Endodermal cell (in vitro differentiated cells): ENCODE measurements around the gene PCSK9. TPM values are rescaled to one million over a fixed set of nuclear protein-coding genes. Genes with fewer than 3 reads are reported as not detected.

Experiments used
- DNase-seq: peaks from one replicate; pipeline ENCODE4 v3.0.0-alpha.2; 2017
- H3K27ac ChIP-seq: 2 replicates; pipeline ENCODE4 v1.5.1; 2013; ENCODE audit warnings: mild to moderate bottlenecking, low read depth, low read length, moderate library complexity
- H3K27me3 ChIP-seq: 2 replicates; pipeline ENCODE4 v1.6.1; 2013; ENCODE audit warnings: mild to moderate bottlenecking, low read length, moderate library complexity; ENCODE audit not compliant: insufficient read depth, control insufficient read depth, poor library complexity, severe bottlenecking
- H3K36me3 ChIP-seq: 2 replicates; pipeline ENCODE4 v1.7.0; 2013; ENCODE audit warnings: mild to moderate bottlenecking, low read length, moderate library complexity; ENCODE audit not compliant: control insufficient read depth, insufficient read depth
- H3K4me1 ChIP-seq: one replicate; pipeline ENCODE4 v1.7.0; 2013; ENCODE audit warnings: low read length; ENCODE audit not compliant: control insufficient read depth, insufficient read depth
- H3K4me3 ChIP-seq: 2 replicates; pipeline ENCODE4 v1.5.1; 2013; ENCODE audit warnings: mild to moderate bottlenecking, low read length, moderate library complexity
- H3K9ac ChIP-seq: 2 replicates; pipeline ENCODE4 v1.6.1; 2013; ENCODE audit warnings: mild to moderate bottlenecking, low read length, moderate library complexity; ENCODE audit not compliant: poor library complexity, severe bottlenecking; ENCODE audit errors: extremely low read depth
- H3K9me3 ChIP-seq: 2 replicates; pipeline ENCODE4 v1.6.1; 2013; ENCODE audit warnings: mild to moderate bottlenecking, low read length, moderate library complexity; ENCODE audit not compliant: control insufficient read depth
- H3K27ac Mint-ChIP-seq: 2 replicates; pipeline ENCODE4 v1.8.0; 2020; ENCODE audit warnings: mixed read lengths
- H3K27me3 Mint-ChIP-seq: 2 replicates; pipeline ENCODE4 v1.8.0; 2021; ENCODE audit warnings: mild to moderate bottlenecking, mixed read lengths; ENCODE audit not compliant: insufficient read depth
- H3K36me3 Mint-ChIP-seq: 2 replicates; pipeline ENCODE4 v1.8.0; 2020; ENCODE audit warnings: low read depth, mixed read lengths
- H3K4me1 Mint-ChIP-seq: 2 replicates; pipeline ENCODE4 v1.8.0; 2020; ENCODE audit warnings: mixed read lengths
- H3K4me3 Mint-ChIP-seq: 2 replicates; pipeline ENCODE4 v1.8.0; 2020; ENCODE audit warnings: mild to moderate bottlenecking, moderate library complexity, mixed read lengths
- H3K9me3 Mint-ChIP-seq: 2 replicates; pipeline ENCODE4 v1.8.0; 2020; ENCODE audit warnings: mild to moderate bottlenecking, mixed read lengths
- CTCF ChIP-seq: fragments of 200-600 bp; sonication (generic); conservative IDR thresholded peaks from 2 replicates; pipeline ENCODE4 v1.5.0; 2021; ENCODE audit warnings: antibody characterized with exemption, mild to moderate bottlenecking
- whole genome bisulfite sequencing, 2 experiments: methylation state at CpG; one replicate each; pipeline versions ENCODE4 v1.1.5 to v1.1.7; 2013; ENCODE audit warnings: missing lambda C conversion rate in 2 of 2, mixed read lengths in 1 of 2; ENCODE audit not compliant: insufficient coverage in 1 of 2, insufficient read length in 1 of 2; 5-methylcytosine and 5-hydroxymethylcytosine counted together
- total RNA-seq, 2 donors: library from RNA; stranded (reverse); fragmentation: NEBNext Ultra II Directional in 1 of 2; extraction: Animal tissue kit (Norgen Biotek cat#: 25700) in 1 of 2; gene quantifications; 2 replicates in 1 of 2; 3 replicates in 1 of 2; pipeline ENCODE4 v1.2.1, GENCODE V29; 2021

Gene PCSK9
- total RNA-seq, 2 donors from 2014 or later: 26.1 to 59.9 TPM

- H3K27ac Mint-ChIP-seq: no peak overlapping the region
- H3K27ac ChIP-seq: no peak overlapping the region
- H3K9me3 ChIP-seq: no peaks in the 10 kb centered on the region
- 57 to 67% methylated on average over 5 to 6 of the region's 6 CpGs for WGBS, 2 experiments
- no peaks in the 10 kb centered on the region for H3K4me1 ChIP-seq
- H3K4me3 Mint-ChIP-seq: no peak overlapping the region
- H3K9me3 Mint-ChIP-seq: no peaks in the 10 kb centered on the region
- no peaks in the 10 kb centered on the region for H3K36me3 Mint-ChIP-seq
- peaks cover 23% of the 10 kb centered on the region for H3K4me1 Mint-ChIP-seq
- no peak for TF ChIP-seq CTCF
- H3K9ac ChIP-seq: no peak overlapping the region
- DNase-seq: peak; percentile 72
- no peaks in the 10 kb centered on the region for H3K36me3 ChIP-seq
- H3K27me3 Mint-ChIP-seq: peaks cover 50% of the 10 kb centered on the region
- H3K27me3 ChIP-seq: peaks cover 27% of the 10 kb centered on the region
- H3K4me3 ChIP-seq: no peak overlapping the region
Observed at GRCh38 chr1:54994355-54994990, 44.9 kb upstream of the PCSK9 start.

- Histone ChIP-seq H3K4me1 (no peaks in the 10 kb centered on the region), H3K9me3 (no peaks in the 10 kb centered on the region), H3K27ac (no peak overlapping the region), H3K27me3 (peaks cover 27% of the 10 kb centered on the region), H3K9ac (no peak overlapping the region), H3K4me3 (no peak overlapping the region), H3K36me3 (no peaks in the 10 kb centered on the region)
- no peaks in the 10 kb centered on the region for H3K9me3 Mint-ChIP-seq
- peaks cover 23% of the 10 kb centered on the region for H3K4me1 Mint-ChIP-seq
- no peak overlapping the region for H3K4me3 Mint-ChIP-seq
- TF ChIP-seq CTCF: no peak
- H3K36me3 Mint-ChIP-seq: no peaks in the 10 kb centered on the region
- 49 to 62% methylated on average over 7 to 12 of the region's 12 CpGs for WGBS, 2 experiments
- no peak overlapping the region for H3K27ac Mint-ChIP-seq
- H3K27me3 Mint-ChIP-seq: peaks cover 57% of the 10 kb centered on the region
- DNase-seq: peak; percentile 81
Observed at GRCh38 chr1:54995013-54995760, 44.2 kb upstream of the PCSK9 start.

- peaks cover 57% of the 10 kb centered on the region for H3K27me3 Mint-ChIP-seq
- H3K36me3 Mint-ChIP-seq: no peaks in the 10 kb centered on the region
- no peak overlapping the region for H3K4me3 Mint-ChIP-seq
- H3K9me3 Mint-ChIP-seq: no peaks in the 10 kb centered on the region
- WGBS, 2 experiments: 90 to 96% methylated on average over 8 to 9 of the region's 9 CpGs
- Histone ChIP-seq H3K4me3 (no peak overlapping the region), H3K27ac (no peak overlapping the region), H3K4me1 (no peaks in the 10 kb centered on the region), H3K27me3 (peaks cover 27% of the 10 kb centered on the region), H3K9ac (no peak overlapping the region), H3K36me3 (no peaks in the 10 kb centered on the region), H3K9me3 (no peaks in the 10 kb centered on the region)
- no peak overlapping the region for H3K27ac Mint-ChIP-seq
- peaks cover 23% of the 10 kb centered on the region for H3K4me1 Mint-ChIP-seq
- TF ChIP-seq CTCF: no peak
- DNase-seq: no peak
Observed at GRCh38 chr1:54995835-54996234, 43.5 kb upstream of the PCSK9 start.
